Small intestine (tissue), 7 donors: Measurements from ENCODE around the gene PPIL1. TPM values are rescaled to one million over a fixed set of nuclear protein-coding genes. Genes with fewer than 3 reads are reported as not detected.
A peak's percentile ranks its signal among the peaks of the same experiment; 100 is the strongest.
"Not testable (repeated sequence)": the region's sequence is repeated elsewhere in the genome, so short reads cannot be mapped to it uniquely, and the experiment has no call there.

Experiments
- DNase-seq, 2 donors: peaks; one replicate each; pipeline versions ENCODE4 v3.0.0 to v3.0.0-alpha.2; 2013
- FAIRE-seq: peaks from 2 replicates; lab custom pipeline; 2012; peaks lifted over from hg19 to GRCh38; lab: Jason Lieb, UNC
- H3K27ac ChIP-seq, 3 donors: one replicate each; pipeline ENCODE4 v1.5.1; 2013; ENCODE audit warnings: low read length in 2 of 3, mild to moderate bottlenecking in 2 of 3, control low read depth in 1 of 3, inconsistent platforms in 1 of 3, low read depth in 1 of 3, moderate library complexity in 1 of 3
- H3K27me3 ChIP-seq, 3 donors: one replicate each; pipeline ENCODE4 v1.6.1; 2013; ENCODE audit warnings: low read length in 3 of 3, inconsistent platforms in 1 of 3; ENCODE audit not compliant: control insufficient read depth in 3 of 3, insufficient read depth in 3 of 3
- H3K36me3 ChIP-seq, 3 donors: one replicate each; pipeline ENCODE4 v1.6.1; 2013; ENCODE audit warnings: low read length in 3 of 3, inconsistent platforms in 1 of 3, low read depth in 1 of 3, mild to moderate bottlenecking in 1 of 3, moderate library complexity in 1 of 3; ENCODE audit not compliant: control insufficient read depth in 3 of 3, insufficient read depth in 2 of 3
- H3K4me1 ChIP-seq, 3 donors: one replicate each; pipeline ENCODE4 v1.6.1; 2013; ENCODE audit warnings: low read length in 2 of 3, inconsistent platforms in 1 of 3, low read depth in 1 of 3, mild to moderate bottlenecking in 1 of 3, moderate library complexity in 1 of 3; ENCODE audit not compliant: control insufficient read depth in 3 of 3, insufficient read depth in 2 of 3
- H3K4me3 ChIP-seq, 3 donors: one replicate each; pipeline ENCODE4 v1.5.1; 2013; ENCODE audit warnings: low read length in 3 of 3, control low read depth in 1 of 3, inconsistent platforms in 1 of 3, low read depth in 1 of 3, mild to moderate bottlenecking in 1 of 3, moderate library complexity in 1 of 3
- H3K9me3 ChIP-seq, 2 donors: one replicate each; pipeline ENCODE4 v1.6.1; 2013; ENCODE audit warnings: low read depth in 1 of 2, low read length in 1 of 2; ENCODE audit not compliant: control insufficient read depth in 2 of 2, insufficient read depth in 1 of 2
- WGBS, 3 donors: extraction: QIAGEN DNeasy Blood & Tissue Kit; methylation state at CpG; one replicate each; pipeline ENCODE4 v1.1.7; 2013; 5-methylcytosine and 5-hydroxymethylcytosine counted together
- polyA plus RNA-seq, 4 donors: library from polyadenylated mRNA; stranded (reverse) in 3 of 4; unstranded in 1 of 4; fragments of 200-250 nt in 3 of 4; fragments of 120-200 nt in 1 of 4; gene quantifications; one replicate each; pipeline versions ENCODE4 v1.2.1 to v1.2.3, GENCODE V29; 2013
- donor health status: healthy with polysubstance abuse.
- donor health status: control.
- donor health status: control.
- donor health status: Bipolar disorder and iron deficiency.
- donor health status: healthy.

PPIL1 gene
- polyA plus RNA-seq, 4 donors = 8.1 to 37.3 (median 19.2) TPM

GRCh38 chr6:36904114-36904513 lies 29.5 kb upstream of the PPIL1 start:
- no peak for FAIRE-seq
- H3K36me3 ChIP-seq = peaks cover 0 to 30% (median 20%) of the 10 kb centered on the region in 3 donors
- peak overlapping the region in 1 of 3 donors; percentile 57 for H3K27ac ChIP-seq

GRCh38 chr6:36897609-36898008 lies 23.0 kb upstream of the PPIL1 start:
- Histone ChIP-seq H3K27ac (no peak overlapping the region), H3K4me1 (no peaks in the 10 kb centered on the region), H3K9me3 (no peaks in the 10 kb centered on the region), H3K4me3 (no peak overlapping the region), H3K36me3 (peaks cover 3 to 21% (median 9%) of the 10 kb centered on the region in 3 donors), H3K27me3 (no peaks in the 10 kb centered on the region)
- WGBS, 3 donors = 79 to 87% (median 83%) methylated on average over 6 of the region's 6 CpGs
- FAIRE-seq = no peak
- DNase-seq = no peak

More at GRCh38 chr6:36904114-36904513, 29.5 kb upstream of the PPIL1 start:
- DNase-seq = no peak
- no peaks in the 10 kb centered on the region for H3K27me3 ChIP-seq
- no peaks in the 10 kb centered on the region for H3K9me3 ChIP-seq
- no peak overlapping the region for H3K4me3 ChIP-seq
- H3K4me1 ChIP-seq = no peaks in the 10 kb centered on the region
- 70 to 87% (median 81%) methylated on average over 4 of the region's 4 CpGs for WGBS, 3 donors

GRCh38 chr6:36893976-36894932 lies 19.7 kb upstream of the PPIL1 start:
- Histone ChIP-seq H3K27ac (no peak overlapping the region), H3K4me1 (peaks cover 0 to 7% (median 0%) of the 10 kb centered on the region in 3 donors), H3K4me3 (no peak overlapping the region), H3K27me3 (no peaks in the 10 kb centered on the region), H3K9me3 (no peaks in the 10 kb centered on the region), H3K36me3 (peaks cover 3 to 15% (median 4%) of the 10 kb centered on the region in 3 donors)
- FAIRE-seq = no peak
- WGBS, 3 donors = 92 to 94% (median 94%) methylated on average over 8 of the region's 8 CpGs
- no peak for DNase-seq

GRCh38 chr6:36891153-36891552 lies 16.6 kb upstream of the PPIL1 start:
- H3K27me3 ChIP-seq, H3K4me3 ChIP-seq, H3K27ac ChIP-seq, FAIRE-seq, DNase-seq, H3K9me3 ChIP-seq: not testable (repeated sequence)
- H3K4me1 ChIP-seq = peaks cover 0 to 10% (median 0%) of the 10 kb centered on the region in 3 donors
- WGBS, 3 donors = 92 to 100% (median 95%) methylated on average over 2 of the region's 2 CpGs
- peaks cover 0 to 12% (median 3%) of the 10 kb centered on the region in 3 donors for H3K36me3 ChIP-seq

- WGBS, 3 donors = 96 to 99% (median 98%) methylated on average over 3 of the region's 3 CpGs
- DNase-seq (no peak), FAIRE-seq (no peak)
- no peaks in the 10 kb centered on the region for H3K9me3 ChIP-seq
- H3K27ac ChIP-seq = no peak overlapping the region
- peaks cover 0 to 14% (median 0%) of the 10 kb centered on the region in 3 donors for H3K4me1 ChIP-seq
- peaks cover 0 to 12% (median 0%) of the 10 kb centered on the region in 3 donors for H3K36me3 ChIP-seq
- no peaks in the 10 kb centered on the region for H3K27me3 ChIP-seq
- no peak overlapping the region for H3K4me3 ChIP-seq
Measured at GRCh38 chr6:36890112-36890663, 15.6 kb upstream of the PPIL1 start.

- H3K36me3 ChIP-seq = peaks cover 0 to 10% (median 0%) of the 10 kb centered on the region in 3 donors
- no peaks in the 10 kb centered on the region for H3K27me3 ChIP-seq
- no peak overlapping the region for H3K4me3 ChIP-seq
- 11 to 32% (median 21%) methylated on average over 6 of the region's 6 CpGs for WGBS, 3 donors
- no peak for DNase-seq
- H3K9me3 ChIP-seq = no peaks in the 10 kb centered on the region
- no peak for FAIRE-seq
- H3K4me1 ChIP-seq = peaks cover 0 to 16% (median 0%) of the 10 kb centered on the region in 3 donors
- H3K27ac ChIP-seq = no peak overlapping the region
Measured at GRCh38 chr6:36888654-36889481, 14.3 kb upstream of the PPIL1 start.

- FAIRE-seq (no peak), DNase-seq (no peak)
- Histone ChIP-seq H3K4me3 (no peak overlapping the region), H3K36me3 (peaks cover 0 to 7% (median 0%) of the 10 kb centered on the region in 3 donors), H3K4me1 (peaks cover 0 to 16% (median 0%) of the 10 kb centered on the region in 3 donors), H3K9me3 (no peaks in the 10 kb centered on the region), H3K27me3 (no peaks in the 10 kb centered on the region), H3K27ac (no peak overlapping the region)
- WGBS, 3 donors = 91 to 93% (median 92%) methylated on average over 7 of the region's 7 CpGs
Measured at GRCh38 chr6:36888115-36888643, 13.6 kb upstream of the PPIL1 start.
